ENCODE data around the gene ADAMTS16.

ADAMTS16 gene

DNA sequence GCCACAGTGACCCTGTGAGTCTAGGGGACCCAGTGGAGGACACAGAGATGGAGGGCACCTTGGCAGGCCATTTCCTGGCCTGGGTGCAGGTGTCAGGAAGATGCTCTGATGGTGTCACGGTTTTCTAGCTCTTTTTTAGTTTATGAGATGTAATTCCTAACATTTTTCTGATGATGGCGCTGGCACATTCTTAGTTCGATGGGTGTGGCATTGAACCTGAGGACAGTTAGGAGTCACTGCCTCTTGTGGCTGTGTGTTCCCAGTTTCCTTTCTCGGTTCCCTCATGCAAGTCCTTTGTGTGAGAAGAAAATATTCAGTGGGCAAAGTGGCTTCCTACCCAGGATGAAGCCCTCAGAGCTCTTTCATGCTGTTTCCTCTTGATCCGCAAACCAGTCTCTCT, 152.9 kb downstream of the ADAMTS16 start:
- no peak for DNase-seq

GRCh38 chr5:5294429-5294828, 154.3 kb downstream of the ADAMTS16 start:
- DNase-seq: no peak

- DNase-seq: no peak
Measured at GRCh38 chr5:5295351-5295750, 155.2 kb downstream of the ADAMTS16 start.

DNA sequence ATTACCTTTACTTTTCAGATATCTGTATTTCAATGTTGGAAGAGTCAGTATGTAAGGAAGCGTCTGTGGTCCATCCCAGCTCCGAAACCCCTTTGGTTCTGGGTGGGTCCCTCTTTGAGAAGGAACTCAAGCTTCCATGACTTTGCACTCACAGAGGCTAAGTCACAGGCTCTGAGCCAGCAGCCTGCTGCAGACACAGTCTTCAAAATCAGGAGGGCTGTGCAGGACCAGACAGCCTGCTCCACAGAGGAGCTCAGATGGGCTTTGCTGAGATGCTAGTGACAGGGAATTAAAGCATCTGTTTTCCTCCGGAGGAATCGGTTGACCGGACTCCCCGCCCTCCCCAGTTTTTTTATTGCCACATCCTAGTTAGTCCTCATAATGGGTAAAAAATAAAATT, 155.9 kb downstream of the ADAMTS16 start:
- no peak for DNase-seq

GRCh38 chr5:5297432-5298067, 157.4 kb downstream of the ADAMTS16 start:
- no peak for DNase-seq

- DNase-seq: no peak
Measured at GRCh38 chr5:5298068-5298633, 158.0 kb downstream of the ADAMTS16 start.

DNA sequence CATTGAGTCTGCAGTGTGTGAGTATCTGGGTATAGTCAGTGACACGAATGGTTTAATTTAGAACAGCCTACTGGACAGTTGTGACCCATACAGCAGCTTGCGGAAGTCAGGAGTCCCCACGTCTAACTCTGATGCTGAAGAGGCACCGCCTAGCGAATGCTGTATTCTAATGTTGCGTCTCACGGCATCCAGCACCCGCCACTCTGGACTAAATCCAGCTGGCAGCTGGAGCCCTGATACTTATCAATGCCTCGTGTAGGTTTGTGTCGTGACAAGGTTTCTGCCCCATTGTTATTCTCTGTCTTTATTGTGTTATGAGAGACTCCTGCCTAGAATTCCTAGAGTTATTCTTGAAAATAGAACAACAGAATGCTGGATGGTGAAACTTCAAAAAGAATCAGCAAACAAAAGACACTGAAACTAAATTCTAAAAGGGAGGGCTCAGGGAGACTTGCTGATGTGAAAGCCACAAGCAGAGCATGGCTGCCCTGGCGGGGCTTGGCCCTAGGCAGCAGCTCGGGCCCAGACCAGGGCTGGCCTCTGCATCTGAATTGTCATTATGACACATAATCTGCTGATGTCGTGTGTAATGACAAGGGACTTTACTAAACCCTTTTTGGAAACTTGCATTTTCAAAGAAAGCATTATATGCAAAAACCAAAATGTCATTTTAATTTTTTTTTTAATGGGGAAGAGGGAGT, 158.9 kb downstream of the ADAMTS16 start:
- DNase-seq: no peak

GRCh38 chr5:5301176-5301575, 161.0 kb downstream of the ADAMTS16 start:
- DNase-seq: no peak

- DNase-seq: no peak
Measured at GRCh38 chr5:5302201-5302600, 162.1 kb downstream of the ADAMTS16 start.

- DNase-seq: no peak
Measured at GRCh38 chr5:5303242-5303641, 163.1 kb downstream of the ADAMTS16 start.

GRCh38 chr5:5304361-5305020, 164.4 kb downstream of the ADAMTS16 start:
- DNase-seq: peak; percentile 1

- no peak for DNase-seq
Measured at GRCh38 chr5:5306696-5307095, 166.6 kb downstream of the ADAMTS16 start.

DNA sequence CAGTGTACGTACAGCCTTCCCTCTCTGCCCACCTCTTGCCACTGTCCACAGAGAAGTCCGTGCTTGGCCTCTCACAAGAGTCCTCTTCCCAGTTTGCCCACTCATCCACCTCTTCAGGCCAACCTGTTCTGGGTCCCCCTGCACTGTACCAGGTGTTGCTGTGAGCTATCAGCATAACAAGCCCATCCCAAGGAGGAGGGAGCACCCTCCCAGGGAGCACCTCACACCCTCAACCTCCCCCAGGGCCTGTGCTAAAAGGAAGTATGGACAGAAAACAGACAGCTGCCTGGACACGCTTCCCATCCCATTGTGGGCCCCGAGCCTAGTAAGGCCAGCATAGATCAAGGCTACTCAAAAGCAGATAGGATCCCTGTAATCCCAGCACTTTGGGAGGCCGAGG, 168.2 kb downstream of the ADAMTS16 start:
- no peak for DNase-seq

GRCh38 chr5:5309645-5310044, 169.5 kb downstream of the ADAMTS16 start:
- no peak for DNase-seq

GRCh38 chr5:5313101-5313635, 173.0 kb downstream of the ADAMTS16 start:
- DNase-seq: no peak

- no peak for DNase-seq
Measured at GRCh38 chr5:5314166-5314565, 174.0 kb downstream of the ADAMTS16 start.

DNA sequence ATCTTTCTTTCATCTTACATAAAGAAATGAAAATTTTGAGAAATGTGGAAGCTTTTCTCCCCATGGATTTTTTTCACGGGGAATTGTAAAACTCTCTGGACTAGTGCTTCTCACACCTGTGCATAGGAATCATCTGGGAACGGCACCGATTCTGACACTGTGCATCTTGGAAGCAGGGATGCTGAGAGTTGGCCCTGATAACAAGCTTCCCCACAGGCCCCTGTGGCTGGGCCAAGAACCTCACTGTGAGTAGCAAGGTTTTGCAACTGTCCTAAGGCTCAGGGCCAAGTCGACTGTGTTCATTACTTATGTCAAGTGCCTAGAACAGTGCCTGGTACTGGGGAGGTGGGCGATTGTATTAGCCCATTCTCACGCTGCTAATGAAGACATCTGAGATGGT, 174.5 kb downstream of the ADAMTS16 start:
- no peak for DNase-seq

- DNase-seq: no peak
Measured at GRCh38 chr5:5315068-5315980, 175.2 kb downstream of the ADAMTS16 start.

DNA sequence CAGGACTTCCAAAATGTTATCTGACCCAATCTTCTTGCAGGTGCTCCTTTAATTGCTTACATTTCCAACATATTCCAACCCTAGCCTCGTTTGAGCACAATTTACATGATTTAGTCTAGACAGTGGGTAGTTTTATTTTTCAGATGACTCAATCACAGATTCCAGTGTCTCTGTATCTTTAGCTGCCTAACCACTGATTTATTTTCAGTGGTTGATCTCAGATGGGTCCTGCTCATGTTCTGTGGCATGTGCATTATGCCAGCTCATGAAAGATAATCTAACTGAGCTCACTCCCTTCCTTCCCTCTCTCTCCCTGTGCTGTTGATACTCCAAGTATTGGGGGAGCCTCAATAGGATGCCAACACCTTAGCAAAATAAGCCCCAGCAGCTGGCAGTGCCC, 176.2 kb downstream of the ADAMTS16 start:
- DNase-seq: no peak

DNA sequence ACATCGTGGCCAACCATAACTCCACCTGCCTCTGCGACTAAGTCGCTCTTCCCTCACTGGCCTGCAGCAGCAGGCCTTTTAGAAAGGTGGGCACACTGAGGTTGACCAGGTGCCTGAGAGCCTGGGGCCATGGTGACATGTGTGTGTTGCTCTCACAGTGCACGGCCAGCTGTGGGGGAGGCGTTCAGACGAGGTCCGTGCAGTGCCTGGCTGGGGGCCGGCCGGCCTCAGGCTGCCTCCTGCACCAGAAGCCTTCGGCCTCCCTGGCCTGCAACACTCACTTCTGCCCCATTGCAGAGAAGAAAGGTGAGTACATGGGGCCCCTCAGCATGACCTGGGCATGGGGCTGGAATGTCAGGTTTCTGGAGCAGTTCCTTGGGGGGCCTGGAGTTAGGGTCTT, 177.8 kb downstream of the ADAMTS16 start:
- no peak for DNase-seq

DNA sequence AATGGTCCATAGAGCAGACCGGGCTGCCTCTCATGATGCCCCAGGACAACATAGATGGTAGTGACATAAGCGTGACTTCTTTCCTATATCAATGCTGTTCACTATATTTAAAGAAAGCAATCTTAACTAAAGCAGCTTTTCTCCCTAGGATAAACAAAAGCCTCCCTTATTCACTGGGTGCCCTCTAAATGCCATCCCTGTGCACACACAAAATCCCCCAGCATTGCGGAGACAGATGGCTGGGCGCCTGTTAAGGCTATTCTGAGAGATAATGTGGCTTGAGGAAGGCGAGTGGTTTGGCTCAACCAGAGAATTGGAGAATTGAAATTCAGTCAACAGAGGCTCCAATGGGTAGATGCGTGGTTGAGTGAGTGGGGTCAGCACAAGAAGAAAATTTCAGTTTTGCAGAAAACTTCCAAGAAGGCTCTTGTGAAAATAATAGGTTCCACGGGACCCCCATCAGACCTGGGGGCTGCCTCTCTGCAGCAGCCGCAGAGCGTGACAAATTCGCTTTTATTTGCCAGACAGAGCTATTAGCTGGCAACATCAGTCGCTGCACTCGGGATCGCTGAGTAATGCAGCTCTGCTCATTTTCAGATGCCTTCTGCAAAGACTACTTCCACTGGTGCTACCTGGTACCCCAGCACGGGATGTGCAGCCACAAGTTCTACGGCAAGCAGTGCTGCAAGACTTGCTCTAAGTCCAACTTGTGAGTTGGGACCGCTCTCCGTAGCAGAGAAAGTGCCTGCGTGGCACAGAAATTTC, 178.5 kb downstream of the ADAMTS16 start:
- no peak for DNase-seq
